CD14-positive monocyte (primary cell): Measurements from ENCODE around the gene TMEM242. TPM values are rescaled to one million over a fixed set of nuclear protein-coding genes. Genes with fewer than 3 reads are reported as not detected.

ENCODE experiments used
- DNase-seq, 3 donors: peaks; one replicate each; pipeline ENCODE4 v3.0.0-alpha.2; 2011 to 2022
- H2AFZ ChIP-seq: 2 replicates; pipeline ENCODE4 v1.6.0; 2012; ENCODE audit warnings: mild to moderate bottlenecking, low read depth, low read length, inconsistent platforms; ENCODE audit not compliant: insufficient read depth, poor library complexity, severe bottlenecking
- H3K27ac ChIP-seq, 2 donors: 1 replicate in 1 of 2; 2 replicates in 1 of 2; pipeline ENCODE4 v1.5.1; 2012 to 2013; ENCODE audit warnings: low read length in 2 of 2, control low read depth in 1 of 2, inconsistent platforms in 1 of 2, low read depth in 1 of 2, mild to moderate bottlenecking in 1 of 2
- H3K27me3 ChIP-seq, 2 donors: one replicate each; pipeline versions ENCODE4 v1.6.0 to v1.6.1; 2011 to 2013; ENCODE audit warnings: low read length in 2 of 2; ENCODE audit not compliant: control insufficient read depth in 2 of 2, insufficient read depth in 2 of 2
- H3K36me3 ChIP-seq, 2 donors: replicated peaks in 1 of 2; 1 replicate in 1 of 2; 2 replicates in 1 of 2; pipeline versions ENCODE4 v1.5.1 to v1.6.1; 2012 to 2013; ENCODE audit warnings: low read length in 2 of 2, control low read depth in 1 of 2, inconsistent platforms in 1 of 2, mild to moderate bottlenecking in 1 of 2; ENCODE audit not compliant: insufficient read depth in 2 of 2, control insufficient read depth in 1 of 2
- H3K4me1 ChIP-seq, 2 donors: 1 replicate in 1 of 2; 2 replicates in 1 of 2; pipeline versions ENCODE4 v1.5.1 to v1.6.1; 2012 to 2013; ENCODE audit warnings: low read length in 2 of 2, control low read depth in 1 of 2, inconsistent platforms in 1 of 2, mild to moderate bottlenecking in 1 of 2, moderate library complexity in 1 of 2; ENCODE audit not compliant: insufficient read depth in 2 of 2, control insufficient read depth in 1 of 2
- H3K4me2 ChIP-seq: replicated peaks from 2 replicates; pipeline ENCODE3; 2012; ENCODE audit warnings: low read length, moderate library complexity, mild to moderate bottlenecking; ENCODE audit not compliant: poor library complexity, severe bottlenecking; ENCODE audit errors: extremely low read depth
- H3K4me3 ChIP-seq, 3 experiments: fragments of 200-600 bp in 1 of 3; sonication (generic) in 1 of 3; replicated peaks in 1 of 3; 1 replicate in 2 of 3; 2 replicates in 1 of 3; pipeline ENCODE4 v1.5.1; 2011 to 2013; ENCODE audit warnings: low read length in 3 of 3, mild to moderate bottlenecking in 3 of 3, control low read depth in 2 of 3, low read depth in 2 of 3, inconsistent platforms in 1 of 3, moderate library complexity in 1 of 3
- H3K79me2 ChIP-seq: 2 replicates; pipeline ENCODE4 v1.6.0; 2012; ENCODE audit warnings: mild to moderate bottlenecking, control low read depth, inconsistent platforms, low read length, moderate library complexity; ENCODE audit not compliant: insufficient read depth
- H3K9ac ChIP-seq: 2 replicates; pipeline ENCODE4 v1.6.0; 2017; ENCODE audit warnings: low read length, mild to moderate bottlenecking; ENCODE audit not compliant: insufficient read depth, poor library complexity, severe bottlenecking
- H3K9me3 ChIP-seq, 2 donors: replicated peaks in 1 of 2; 1 replicate in 1 of 2; 2 replicates in 1 of 2; pipeline versions ENCODE4 v1.5.1 to v1.6.1; 2012 to 2013; ENCODE audit warnings: low read length in 2 of 2, control low read depth in 1 of 2; ENCODE audit not compliant: control insufficient read depth in 1 of 2, insufficient read depth in 1 of 2
- H4K20me1 ChIP-seq: 2 replicates; pipeline ENCODE4 v1.6.0; 2012; ENCODE audit warnings: mild to moderate bottlenecking, low read length, control low read depth, moderate library complexity; ENCODE audit not compliant: insufficient read depth
- H3K27ac Mint-ChIP-seq, 7 donors: one replicate each; pipeline ENCODE4 v1.8.0; 2020; ENCODE audit warnings: mild to moderate bottlenecking in 7 of 7, mixed read lengths in 7 of 7, moderate library complexity in 6 of 7, inconsistent platforms in 2 of 7
- H3K27me3 Mint-ChIP-seq, 3 donors: one replicate each; pipeline ENCODE4 v1.8.0; 2021 to 2022; ENCODE audit warnings: low read depth in 3 of 3, mild to moderate bottlenecking in 3 of 3, mixed read lengths in 3 of 3, moderate library complexity in 3 of 3, inconsistent platforms in 1 of 3
- H3K36me3 Mint-ChIP-seq, 2 donors: one replicate each; pipeline ENCODE4 v1.8.0; 2020; ENCODE audit warnings: mixed read lengths in 2 of 2, inconsistent platforms in 1 of 2, mild to moderate bottlenecking in 1 of 2
- H3K4me1 Mint-ChIP-seq: one replicate; pipeline ENCODE4 v1.8.0; 2020; ENCODE audit warnings: mild to moderate bottlenecking, mixed read lengths
- H3K4me3 Mint-ChIP-seq, 2 donors: one replicate each; pipeline ENCODE4 v1.8.0; 2020; ENCODE audit warnings: mild to moderate bottlenecking in 2 of 2, mixed read lengths in 2 of 2, moderate library complexity in 1 of 2
- H3K9me3 Mint-ChIP-seq, 7 donors: one replicate each; pipeline ENCODE4 v1.8.0; 2020 to 2022; ENCODE audit warnings: mixed read lengths in 7 of 7, mild to moderate bottlenecking in 6 of 7, moderate library complexity in 6 of 7, inconsistent platforms in 2 of 7
- WGBS: methylation state at CpG from one replicate; pipeline ENCODE4 v1.1.5; 2013; ENCODE audit warnings: missing lambda C conversion rate; ENCODE audit not compliant: insufficient coverage; 5-methylcytosine and 5-hydroxymethylcytosine counted together
- intact Hi-C, 2 donors: fragments of 100-400 bp; cut with micrococcal nuclease; formaldehyde crosslinking; loops; one replicate each; pipeline versions ENCODE4 v1.15.0 to v1.15.1; 2023
- polyA plus RNA-seq, 3 donors: library from polyadenylated mRNA; depleted of rRNA in 1 of 3; unstranded in 2 of 3; stranded (reverse) in 1 of 3; fragments of 300-500 nt in 2 of 3; fragments of >200 nt in 1 of 3; fragmentation: Illumina TruSeq in 2 of 3; gene quantifications; 1 replicate in 2 of 3; 2 replicates in 1 of 3; pipeline ENCODE4 v1.2.3, GENCODE V29; 2012 to 2021
- TF ChIP-seq, protein P1 (sequence below): fragments of 200-600 bp; IDR thresholded peaks from one replicate; pipeline ENCODE4 v1.8.0; 2022; ENCODE audit warnings: antibody characterized with exemption, mild to moderate bottlenecking

TMEM242 gene
- polyA plus RNA-seq, 3 donors = 5.6 to 9.8 (median 8.3) TPM

DNA sequence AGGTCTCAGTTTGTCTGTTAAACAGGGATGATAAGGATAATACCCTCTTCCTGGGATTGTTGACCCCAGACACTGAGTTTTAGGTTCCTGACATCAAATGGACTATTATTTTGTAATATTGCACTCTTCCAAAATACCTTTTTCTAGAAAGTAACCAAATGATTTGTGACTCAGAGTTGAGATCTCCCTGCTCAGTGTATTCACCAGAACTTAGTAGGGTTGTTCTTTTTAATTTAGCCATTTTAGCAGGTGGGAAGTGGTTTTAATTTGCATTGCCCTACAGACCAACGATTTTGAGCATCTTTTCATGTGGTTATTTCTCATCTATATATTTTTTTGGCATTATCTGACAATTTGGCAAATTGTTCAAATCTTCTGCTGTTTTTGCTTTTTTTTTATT is 75.1 kb downstream of the TMEM242 start:
- Histone ChIP-seq H4K20me1 (no peaks in the 10 kb centered on the region), H3K27ac (no peak overlapping the region), H3K4me3 (no peak overlapping the region), H3K4me2 (no peak overlapping the region), H3K27me3 (no peaks in the 10 kb centered on the region), H3K36me3 (no peaks in the 10 kb centered on the region), H3K9ac (no peak overlapping the region), H3K4me1 (no peaks in the 10 kb centered on the region), H3K79me2 (no peaks in the 10 kb centered on the region), H3K9me3 (peaks cover 0 to 3% of the 10 kb centered on the region in 2 donors), H2AFZ (no peak overlapping the region)
- intact Hi-C loops = no loop called here
- H3K4me1 Mint-ChIP-seq = no peaks in the 10 kb centered on the region
- no peak overlapping the region for H3K27ac Mint-ChIP-seq
- H3K36me3 Mint-ChIP-seq = no peaks in the 10 kb centered on the region
- no peak overlapping the region for H3K4me3 Mint-ChIP-seq
- DNase-seq = no peak
- TF ChIP-seq, protein P1, sequence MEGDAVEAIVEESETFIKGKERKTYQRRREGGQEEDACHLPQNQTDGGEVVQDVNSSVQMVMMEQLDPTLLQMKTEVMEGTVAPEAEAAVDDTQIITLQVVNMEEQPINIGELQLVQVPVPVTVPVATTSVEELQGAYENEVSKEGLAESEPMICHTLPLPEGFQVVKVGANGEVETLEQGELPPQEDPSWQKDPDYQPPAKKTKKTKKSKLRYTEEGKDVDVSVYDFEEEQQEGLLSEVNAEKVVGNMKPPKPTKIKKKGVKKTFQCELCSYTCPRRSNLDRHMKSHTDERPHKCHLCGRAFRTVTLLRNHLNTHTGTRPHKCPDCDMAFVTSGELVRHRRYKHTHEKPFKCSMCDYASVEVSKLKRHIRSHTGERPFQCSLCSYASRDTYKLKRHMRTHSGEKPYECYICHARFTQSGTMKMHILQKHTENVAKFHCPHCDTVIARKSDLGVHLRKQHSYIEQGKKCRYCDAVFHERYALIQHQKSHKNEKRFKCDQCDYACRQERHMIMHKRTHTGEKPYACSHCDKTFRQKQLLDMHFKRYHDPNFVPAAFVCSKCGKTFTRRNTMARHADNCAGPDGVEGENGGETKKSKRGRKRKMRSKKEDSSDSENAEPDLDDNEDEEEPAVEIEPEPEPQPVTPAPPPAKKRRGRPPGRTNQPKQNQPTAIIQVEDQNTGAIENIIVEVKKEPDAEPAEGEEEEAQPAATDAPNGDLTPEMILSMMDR = no peak
- WGBS = no CpG with 5 or more reads among the region's 1 CpG
- H3K27me3 Mint-ChIP-seq = peaks cover 3 to 6% (median 3%) of the 10 kb centered on the region in 3 donors
- peaks cover 3 to 16% (median 9%) of the 10 kb centered on the region in 7 donors for H3K9me3 Mint-ChIP-seq

DNA sequence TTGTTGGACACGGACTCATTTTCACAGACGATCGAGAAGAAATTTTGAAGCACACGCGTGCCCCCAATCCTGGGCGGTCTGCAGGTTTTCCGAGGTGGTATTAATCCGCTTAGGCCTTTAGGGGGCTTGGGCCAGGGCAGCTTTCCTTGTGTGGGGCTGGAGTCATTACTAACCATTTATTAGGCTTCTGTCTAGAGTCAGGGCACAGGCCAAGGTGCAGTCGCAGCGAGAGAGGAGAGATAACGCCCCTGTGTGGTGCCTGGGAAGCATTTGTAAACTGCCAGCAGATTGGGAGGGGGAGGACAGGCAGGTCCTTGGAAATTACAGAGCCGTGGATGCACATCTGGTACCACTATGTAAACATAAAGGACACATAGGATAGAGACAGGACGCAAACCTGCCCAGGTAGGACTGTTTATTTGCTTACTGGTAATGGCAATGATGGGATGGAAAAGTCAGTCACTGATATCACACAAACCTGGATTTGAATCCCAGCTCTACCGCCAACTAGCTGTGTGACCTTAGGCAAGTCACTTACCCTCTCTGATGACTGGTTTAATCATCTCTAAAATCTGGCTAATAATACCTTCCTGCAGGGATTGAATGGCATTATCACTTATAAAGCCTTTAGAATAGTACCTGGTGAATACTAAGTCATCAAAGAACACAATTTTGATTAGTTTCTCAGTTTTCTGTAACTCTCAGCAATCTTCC is 76.4 kb downstream of the TMEM242 start:
- no peak for DNase-seq
- Mint-ChIP-seq H3K27ac (no peak overlapping the region), H3K4me3 (no peak overlapping the region)

More for the DNA sequence above, 76.4 kb downstream of the TMEM242 start:
- Histone ChIP-seq H2AFZ (no peak overlapping the region), H3K79me2 (no peaks in the 10 kb centered on the region), H3K4me1 (no peaks in the 10 kb centered on the region), H3K4me3 (no peak overlapping the region), H3K36me3 (no peaks in the 10 kb centered on the region), H3K27ac (no peak overlapping the region), H3K9me3 (peaks cover 0 to 3% of the 10 kb centered on the region in 2 donors), H4K20me1 (no peaks in the 10 kb centered on the region), H3K4me2 (no peak overlapping the region), H3K9ac (no peak overlapping the region), H3K27me3 (no peaks in the 10 kb centered on the region)
- Mint-ChIP-seq H3K9me3 (peaks cover 3 to 16% (median 9%) of the 10 kb centered on the region in 7 donors), H3K36me3 (no peaks in the 10 kb centered on the region), H3K27me3 (peaks cover 0 to 9% (median 6%) of the 10 kb centered on the region in 3 donors), H3K4me1 (no peaks in the 10 kb centered on the region)
- WGBS = 96% methylated on average over 5 of the region's 14 CpGs
- TF ChIP-seq, protein P1 = no peak
- intact Hi-C loops = no loop called here
